Transverse colon (tissue), 4 donors: ENCODE data around the gene ETV4. TPM values are rescaled to one million over a fixed set of nuclear protein-coding genes. Genes with fewer than 3 reads are reported as not detected.
A peak's percentile ranks its signal among the peaks of the same experiment; 100 is the strongest.

Source experiments
- DNase-seq: peaks from one replicate; pipeline ENCODE4 v3.0.0-alpha.2; 2019
- H3K27ac ChIP-seq, 4 donors: fragments of 200-600 bp; sonication (generic); 2 replicates each; pipeline ENCODE4 v1.5.1; 2016 to 2018; ENCODE audit warnings: inconsistent platforms in 4 of 4
- H3K27me3 ChIP-seq: fragments of 200-600 bp; sonication (generic); 2 replicates; pipeline ENCODE4 v1.5.1; 2017; ENCODE audit warnings: inconsistent platforms
- H3K36me3 ChIP-seq, 4 donors: fragments of 200-600 bp; sonication (generic); 2 replicates each; pipeline ENCODE4 v1.5.1; 2017 to 2019; ENCODE audit warnings: inconsistent platforms in 4 of 4
- H3K4me1 ChIP-seq, 4 donors: fragments of 200-600 bp; sonication (generic); 2 replicates each; pipeline ENCODE4 v1.5.1; 2017 to 2020; ENCODE audit warnings: inconsistent platforms in 4 of 4
- H3K4me3 ChIP-seq, 4 donors: fragments of 200-600 bp; sonication (generic); 1 replicate in 1 of 4; 2 replicates in 3 of 4; pipeline versions ENCODE4 v1.5.1 to v1.6.1; 2017 to 2019; ENCODE audit warnings: inconsistent platforms in 4 of 4
- H3K9me3 ChIP-seq, 2 donors: fragments of 200-600 bp; sonication (generic); 2 replicates each; pipeline ENCODE4 v1.5.1; 2017 to 2019; ENCODE audit warnings: inconsistent platforms in 2 of 2
- EP300 ChIP-seq: sonication (generic); formaldehyde crosslinking; IDR thresholded peaks from one replicate; pipeline ENCODE4 v1.6.1; 2017; ENCODE audit warnings: antibody characterized with exemption, low read depth
- POLR2A ChIP-seq: fragments of 450-650 bp; IDR thresholded peaks from one replicate; pipeline ENCODE4 v1.6.1; 2016; ENCODE audit warnings: antibody characterized with exemption, mild to moderate bottlenecking, moderate library complexity
- POLR2AphosphoS5 ChIP-seq, 3 donors: sonication (generic); formaldehyde crosslinking; IDR thresholded peaks; one replicate each; pipeline ENCODE4 v1.6.1; 2016; ENCODE audit warnings: antibody characterized with exemption in 3 of 3
- WGBS, 2 donors: methylation state at CpG; one replicate each; pipeline ENCODE4 v1.1.5; 2018; ENCODE audit warnings: low coverage in 1 of 2; 5-methylcytosine and 5-hydroxymethylcytosine counted together
- in situ Hi-C, 4 donors: fragments of 200-750 bp; cut with MboI; loops; one replicate each; pipeline versions ENCODE4 v1.15.0 to v1.15.1; 2017; ENCODE audit warnings: low sequenced_read_pairs in 3 of 4, low pct_ligation_motif_present in 1 of 4, low pct_unique_long_range_greater_than_20kb in 1 of 4
- intact Hi-C: fragments of 100-400 bp; cut with DNase I; formaldehyde crosslinking; loops from one replicate; pipeline ENCODE4 v1.15.1; 2023; ENCODE audit warnings: low total_unique reads
- total RNA-seq, 4 donors: library from RNA; depleted of rRNA; stranded (reverse); fragments of >200 nt; gene quantifications; one replicate each; pipeline ENCODE4 v1.1.0, GENCODE V29; 2016
- TF ChIP-seq, protein P1 (sequence below), 5 experiments: fragments of 200-600 bp in 3 of 5; fragments of 450-650 bp in 2 of 5; sonication (generic) in 3 of 5; IDR thresholded peaks; 1 replicate in 2 of 5; 2 replicates in 3 of 5; pipeline ENCODE4 v1.5.1; 2016 to 2017; ENCODE audit warnings: antibody characterized with exemption in 5 of 5, inconsistent platforms in 3 of 5, mild to moderate bottlenecking in 2 of 5, moderate library complexity in 1 of 5

ETV4 gene
- total RNA-seq, 4 donors from 2014 or later, result 0.41 to 1.3 TPM; not detected in 2

DNA sequence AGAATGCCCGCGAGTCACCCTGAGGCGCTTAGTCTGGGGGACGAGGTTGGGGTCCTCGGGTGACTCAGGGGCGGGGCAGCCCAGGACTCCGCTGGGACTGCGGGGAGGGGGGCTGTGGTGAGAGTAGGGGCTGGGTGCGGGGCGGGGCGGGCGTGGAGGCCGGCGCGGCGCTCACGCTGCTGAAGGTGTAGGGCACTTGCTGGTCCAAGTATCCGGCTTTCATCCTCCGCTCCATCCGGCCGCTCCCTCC lies 832 bp downstream of the ETV4 start:
- no peaks in the 10 kb centered on the region for H3K9me3 ChIP-seq
- in situ Hi-C loops (no loop called here), intact Hi-C loops (no loop called here)
- TF ChIP-seq POLR2AphosphoS5 (IDR thresholded peaks at IDR 0.05) (no peak), POLR2A (no peak), EP300 (no peak)
- TF ChIP-seq, protein P1, sequence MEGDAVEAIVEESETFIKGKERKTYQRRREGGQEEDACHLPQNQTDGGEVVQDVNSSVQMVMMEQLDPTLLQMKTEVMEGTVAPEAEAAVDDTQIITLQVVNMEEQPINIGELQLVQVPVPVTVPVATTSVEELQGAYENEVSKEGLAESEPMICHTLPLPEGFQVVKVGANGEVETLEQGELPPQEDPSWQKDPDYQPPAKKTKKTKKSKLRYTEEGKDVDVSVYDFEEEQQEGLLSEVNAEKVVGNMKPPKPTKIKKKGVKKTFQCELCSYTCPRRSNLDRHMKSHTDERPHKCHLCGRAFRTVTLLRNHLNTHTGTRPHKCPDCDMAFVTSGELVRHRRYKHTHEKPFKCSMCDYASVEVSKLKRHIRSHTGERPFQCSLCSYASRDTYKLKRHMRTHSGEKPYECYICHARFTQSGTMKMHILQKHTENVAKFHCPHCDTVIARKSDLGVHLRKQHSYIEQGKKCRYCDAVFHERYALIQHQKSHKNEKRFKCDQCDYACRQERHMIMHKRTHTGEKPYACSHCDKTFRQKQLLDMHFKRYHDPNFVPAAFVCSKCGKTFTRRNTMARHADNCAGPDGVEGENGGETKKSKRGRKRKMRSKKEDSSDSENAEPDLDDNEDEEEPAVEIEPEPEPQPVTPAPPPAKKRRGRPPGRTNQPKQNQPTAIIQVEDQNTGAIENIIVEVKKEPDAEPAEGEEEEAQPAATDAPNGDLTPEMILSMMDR (IDR thresholded peaks at IDR 0.05), result no peak
- H3K36me3 ChIP-seq, result no peaks in the 10 kb centered on the region
- H3K27me3 ChIP-seq, result peaks cover 44% of the 10 kb centered on the region
- peak overlapping the region; percentile 19 to 61 (median 40) for H3K4me3 ChIP-seq
- peak; percentile 45 for DNase-seq
- 2% methylated on average over 19 of the region's 21 CpGs; no CpG with 5 or more reads in 1 of the 2 donors for WGBS, 2 donors
- H3K4me1 ChIP-seq, result peaks cover 15 to 33% (median 30%) of the 10 kb centered on the region in 4 donors
- peak overlapping the region in 1 of 4 donors; percentile 26 for H3K27ac ChIP-seq

DNA sequence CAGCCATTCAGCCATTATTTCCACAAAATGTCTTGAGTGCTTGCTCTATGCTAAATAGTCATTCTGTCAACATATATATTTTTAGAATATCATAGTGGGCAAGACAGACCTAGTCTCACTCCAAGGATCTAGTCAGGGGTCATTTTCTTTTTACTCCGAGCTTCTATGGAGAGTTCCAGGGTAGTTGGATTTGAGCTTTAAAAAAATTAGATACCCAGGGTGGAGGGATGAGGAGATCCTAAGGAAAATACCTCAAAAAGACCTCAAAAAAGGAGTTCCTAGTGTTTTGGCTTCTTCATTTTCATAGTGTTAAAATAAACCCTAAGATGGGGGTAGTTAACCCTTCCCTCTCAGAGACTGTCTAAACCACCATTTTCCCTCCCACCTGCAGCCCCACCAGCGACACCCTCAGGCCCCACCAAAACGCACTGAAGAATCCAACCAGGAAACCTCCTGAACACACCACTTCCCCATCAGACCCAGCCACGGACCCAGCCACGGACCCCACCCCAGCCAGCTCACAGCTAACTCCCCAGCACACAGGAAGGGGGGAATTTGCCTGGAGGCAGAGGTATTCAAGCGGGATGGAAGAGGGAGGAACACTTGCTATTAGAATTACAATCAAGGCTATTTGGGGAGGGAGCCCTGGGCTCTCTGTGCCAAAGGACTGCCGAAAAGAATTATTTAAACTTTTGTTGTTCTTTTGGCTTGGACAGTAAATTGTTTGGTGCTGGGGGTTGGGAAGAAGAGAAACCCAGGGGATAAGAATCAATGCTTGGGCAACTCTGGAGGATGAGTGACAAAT lies 2.2 kb downstream of the ETV4 start:
- H3K4me3 ChIP-seq, result no peak overlapping the region
- in situ Hi-C loops (no loop called here), intact Hi-C loops (no loop called here)
- H3K36me3 ChIP-seq, result no peaks in the 10 kb centered on the region
- no peak overlapping the region for H3K27ac ChIP-seq
- no peaks in the 10 kb centered on the region for H3K9me3 ChIP-seq
- TF ChIP-seq POLR2A, result no peak
- H3K27me3 ChIP-seq, result peaks cover 36% of the 10 kb centered on the region
- WGBS, 2 donors, result 29% methylated on average over 7 of the region's 7 CpGs; no CpG with 5 or more reads in 1 of the 2 donors
- no peak for DNase-seq
- peaks cover 15 to 33% (median 30%) of the 10 kb centered on the region in 4 donors for H3K4me1 ChIP-seq

DNA sequence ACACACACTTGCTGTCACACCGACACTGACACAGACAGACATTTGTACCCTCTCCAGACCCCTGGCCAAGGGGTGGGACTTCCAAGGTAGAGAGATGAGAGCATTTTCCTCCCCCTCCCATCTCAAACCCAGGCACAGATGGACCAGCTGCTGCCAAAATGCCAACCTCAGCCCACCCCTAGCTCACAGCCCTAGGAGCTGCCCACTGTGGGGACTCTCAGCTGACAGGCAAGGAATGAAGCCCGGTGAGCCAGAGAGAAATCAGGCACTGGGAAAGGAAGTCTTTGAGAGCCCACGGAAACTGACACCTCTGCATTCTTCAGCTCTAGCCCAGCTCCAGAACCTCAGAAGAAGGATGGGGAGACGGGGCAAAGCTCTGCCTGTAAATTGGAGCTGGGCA lies 2.8 kb downstream of the ETV4 start:
- intact Hi-C loops, result no loop called here
- no peaks in the 10 kb centered on the region for H3K9me3 ChIP-seq
- no peak overlapping the region for H3K27ac ChIP-seq
- H3K4me3 ChIP-seq, result no peak overlapping the region
- H3K27me3 ChIP-seq, result peaks cover 35% of the 10 kb centered on the region
- H3K4me1 ChIP-seq, result peaks cover 15 to 33% (median 30%) of the 10 kb centered on the region in 4 donors
- WGBS, 2 donors, result 20 to 66% methylated on average over 1 to 4 of the region's 4 CpGs
- TF ChIP-seq POLR2AphosphoS5 (IDR thresholded peaks at IDR 0.05), result no peak
- TF ChIP-seq EP300, result no peak
- TF ChIP-seq, protein P1 (IDR thresholded peaks at IDR 0.05), result no peak
- no peak for TF ChIP-seq POLR2A
- H3K36me3 ChIP-seq, result no peaks in the 10 kb centered on the region
- no peak for DNase-seq
- in situ Hi-C loops, result no loop called here

DNA sequence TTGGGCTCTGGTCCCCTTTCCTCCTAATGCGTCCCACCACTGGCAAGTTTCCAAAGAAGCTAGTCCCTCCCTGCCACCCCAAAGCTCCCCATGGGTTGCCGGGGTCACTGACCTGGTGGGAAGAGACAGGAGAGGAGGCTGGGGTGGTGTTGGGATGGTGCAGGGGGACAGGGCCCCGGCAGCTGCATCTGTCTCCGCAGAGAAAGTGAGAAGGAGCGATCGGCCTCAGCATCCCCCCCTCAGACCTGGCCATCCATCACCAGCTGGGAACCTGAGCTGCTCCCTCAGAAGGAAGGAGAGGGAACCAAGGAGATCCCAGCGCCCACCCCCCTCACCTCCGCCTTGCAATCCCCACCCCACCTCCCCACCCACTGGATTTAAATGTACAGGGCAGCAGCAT lies 3.3 kb downstream of the ETV4 start:
- DNase-seq, result no peak
- H3K9me3 ChIP-seq, result no peaks in the 10 kb centered on the region
- H3K27me3 ChIP-seq, result peaks cover 31% of the 10 kb centered on the region
- no peak overlapping the region for H3K27ac ChIP-seq
- 93% methylated on average over 6 of the region's 8 CpGs; no CpG with 5 or more reads in 1 of the 2 donors for WGBS, 2 donors
- in situ Hi-C loops, result no loop called here
- peaks cover 15 to 33% (median 30%) of the 10 kb centered on the region in 4 donors for H3K4me1 ChIP-seq
- H3K36me3 ChIP-seq, result no peaks in the 10 kb centered on the region
- H3K4me3 ChIP-seq, result no peak overlapping the region
- intact Hi-C loops, result no loop called here
- TF ChIP-seq, protein P1 (IDR thresholded peaks at IDR 0.05), result no peak
- TF ChIP-seq EP300 (no peak), POLR2AphosphoS5 (IDR thresholded peaks at IDR 0.05) (no peak), POLR2A (no peak)
